ENCODE results near the gene CFAP65. TPM values are rescaled to one million over a fixed set of nuclear protein-coding genes. Genes with fewer than 3 reads are reported as not detected.

Gene CFAP65
- total RNA-seq, 1 donor from 2014 or later: 0.05 TPM

DNA sequence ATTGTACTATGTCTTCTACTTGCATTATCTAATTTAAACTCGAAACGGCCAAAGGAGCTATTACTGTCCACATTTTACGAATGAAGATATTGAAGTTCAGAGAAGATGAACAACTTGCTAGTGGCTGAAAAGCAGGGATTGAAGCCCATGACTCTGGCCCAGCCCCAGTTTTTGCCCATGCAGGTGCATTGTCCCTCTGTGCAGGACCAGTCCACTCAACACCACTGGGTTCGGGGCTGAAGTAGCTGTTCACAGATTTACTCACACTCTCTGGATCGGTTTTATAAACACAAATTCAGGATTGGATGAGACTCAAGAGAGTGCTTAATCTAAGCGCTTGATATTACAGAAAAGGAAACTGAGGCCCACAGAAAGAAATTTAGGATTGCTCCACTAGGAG lies 20.8 kb upstream of the CFAP65 start:
- ATAC-seq (no peak), DNase-seq (ENCODE audit: low spot score) (no peak)

DNA sequence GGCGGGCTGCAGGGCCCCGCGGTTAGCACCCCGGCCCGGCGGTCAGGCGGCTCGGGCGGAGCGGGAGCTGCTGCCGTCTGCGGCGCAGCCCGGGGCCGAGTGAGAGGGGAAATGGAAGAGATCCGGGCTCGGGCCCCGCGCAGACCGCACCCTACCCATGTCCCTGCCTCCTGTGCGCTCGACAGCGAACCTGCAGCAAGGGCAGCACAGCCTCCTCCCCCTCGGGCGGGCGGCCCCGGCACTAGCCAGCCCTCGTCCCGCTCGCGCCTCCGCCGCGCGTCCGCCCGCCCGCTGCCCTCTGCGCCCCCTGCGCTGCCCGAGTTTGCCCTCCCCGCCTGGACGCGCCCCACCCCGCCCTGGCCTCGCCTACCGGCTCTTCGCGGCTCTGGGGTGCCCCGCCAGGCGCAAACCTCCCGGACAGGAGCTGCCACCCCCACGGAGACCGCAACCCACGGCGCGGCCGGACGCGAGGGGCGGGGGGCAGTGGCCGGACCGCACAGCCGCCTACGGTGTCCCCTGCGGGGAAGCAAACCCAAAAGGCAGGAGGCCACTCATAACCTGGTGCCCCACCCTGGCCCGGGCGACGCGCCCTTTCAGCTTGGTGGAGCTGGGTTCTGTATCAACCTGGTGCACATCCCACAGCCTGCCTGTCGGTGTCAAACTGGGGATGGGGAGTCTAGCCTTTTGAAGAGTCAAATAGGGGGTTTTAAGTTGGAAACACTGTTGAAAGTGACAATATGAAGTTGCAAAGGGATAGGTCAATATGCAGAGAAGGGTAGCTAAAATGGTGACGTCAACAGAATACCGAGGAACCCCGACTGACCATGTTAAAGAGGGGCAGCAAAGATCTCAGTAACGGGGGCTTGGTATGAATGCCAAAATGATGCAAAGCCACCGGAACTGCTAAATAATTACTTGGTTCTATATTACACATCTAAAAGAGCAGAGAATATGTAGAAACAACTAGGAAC lies 19.8 kb upstream of the CFAP65 start, which contains the start of gene IHH:
Gene IHH, minus strand, starts transcription at position 101 of the 971 bp plus-strand sequence. CDS start 454 bp downstream, outside the sequence.
- DNase-seq (ENCODE audit: low spot score) (peak; percentile 84), ATAC-seq (peak; percentile 65)

DNA sequence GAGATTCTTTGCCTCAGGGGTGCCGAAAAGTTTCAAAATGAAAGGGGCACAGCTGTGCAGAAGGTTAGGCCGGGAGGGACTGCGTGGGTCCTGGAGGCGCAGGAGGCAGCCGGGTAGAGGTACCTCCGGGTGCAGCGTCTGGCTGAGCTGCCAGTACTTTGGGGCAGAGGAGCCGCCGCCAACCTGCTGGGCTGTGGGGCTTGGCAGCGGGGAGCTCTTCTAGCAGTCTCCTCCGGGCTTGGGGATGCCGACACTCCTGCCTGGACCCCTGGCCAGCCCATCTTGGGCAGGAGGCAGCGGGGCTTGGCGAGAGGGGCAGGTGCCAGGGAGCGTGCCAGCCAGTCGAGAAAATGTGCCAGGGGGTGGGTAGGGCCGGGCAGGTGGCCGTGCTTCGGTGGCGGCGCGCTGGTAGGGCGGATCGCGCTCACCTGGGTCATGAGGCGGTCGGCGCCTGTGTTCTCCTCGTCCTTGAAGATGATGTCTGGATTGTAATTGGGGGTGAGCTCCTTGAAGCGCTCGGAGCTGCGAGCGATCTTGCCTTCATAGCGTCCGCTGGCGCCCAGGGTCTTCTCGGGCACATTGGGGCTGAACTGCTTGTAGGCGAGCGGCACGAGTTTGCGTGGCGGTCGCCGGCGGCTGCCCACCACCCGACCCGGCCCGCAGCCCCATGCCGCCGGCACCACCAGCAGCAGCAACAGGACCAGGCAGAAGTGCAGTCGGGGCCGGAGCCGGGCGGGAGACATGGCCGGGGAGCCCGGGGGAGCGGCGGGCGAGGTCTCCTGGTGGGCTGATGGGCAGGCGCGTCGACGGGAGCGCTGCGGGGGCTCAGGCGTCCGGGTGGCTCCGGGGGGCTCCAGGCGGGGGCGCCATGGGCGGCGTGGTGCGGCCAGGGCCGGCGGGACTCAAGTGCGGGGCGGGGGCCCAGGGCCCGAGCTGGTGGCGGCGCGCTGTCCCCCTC lies 18.7 kb upstream of the CFAP65 start:
- DNase-seq (ENCODE audit: low spot score) (peak; percentile 56), ATAC-seq (peak; percentile 21)

DNA sequence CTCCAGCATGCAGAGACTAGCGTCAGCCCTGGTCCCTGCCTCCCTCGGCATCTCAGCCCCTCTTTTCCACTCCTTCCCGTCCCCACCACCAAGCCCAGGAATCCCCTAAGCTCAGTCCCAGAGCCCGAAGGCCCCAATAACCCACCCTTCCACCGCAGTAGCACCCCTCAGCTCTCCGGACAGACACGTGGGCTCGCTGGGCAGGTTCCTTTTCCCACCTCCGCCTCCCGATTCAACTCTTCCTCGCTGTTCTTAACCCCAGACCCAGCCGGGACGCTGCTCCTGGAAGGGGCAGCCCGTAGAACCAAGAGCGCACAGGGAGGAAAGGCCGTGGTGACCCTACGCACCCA lies 18.0 kb upstream of the CFAP65 start:
- DNase-seq (ENCODE audit: low spot score) (no peak), ATAC-seq (peak; percentile 10)

DNA sequence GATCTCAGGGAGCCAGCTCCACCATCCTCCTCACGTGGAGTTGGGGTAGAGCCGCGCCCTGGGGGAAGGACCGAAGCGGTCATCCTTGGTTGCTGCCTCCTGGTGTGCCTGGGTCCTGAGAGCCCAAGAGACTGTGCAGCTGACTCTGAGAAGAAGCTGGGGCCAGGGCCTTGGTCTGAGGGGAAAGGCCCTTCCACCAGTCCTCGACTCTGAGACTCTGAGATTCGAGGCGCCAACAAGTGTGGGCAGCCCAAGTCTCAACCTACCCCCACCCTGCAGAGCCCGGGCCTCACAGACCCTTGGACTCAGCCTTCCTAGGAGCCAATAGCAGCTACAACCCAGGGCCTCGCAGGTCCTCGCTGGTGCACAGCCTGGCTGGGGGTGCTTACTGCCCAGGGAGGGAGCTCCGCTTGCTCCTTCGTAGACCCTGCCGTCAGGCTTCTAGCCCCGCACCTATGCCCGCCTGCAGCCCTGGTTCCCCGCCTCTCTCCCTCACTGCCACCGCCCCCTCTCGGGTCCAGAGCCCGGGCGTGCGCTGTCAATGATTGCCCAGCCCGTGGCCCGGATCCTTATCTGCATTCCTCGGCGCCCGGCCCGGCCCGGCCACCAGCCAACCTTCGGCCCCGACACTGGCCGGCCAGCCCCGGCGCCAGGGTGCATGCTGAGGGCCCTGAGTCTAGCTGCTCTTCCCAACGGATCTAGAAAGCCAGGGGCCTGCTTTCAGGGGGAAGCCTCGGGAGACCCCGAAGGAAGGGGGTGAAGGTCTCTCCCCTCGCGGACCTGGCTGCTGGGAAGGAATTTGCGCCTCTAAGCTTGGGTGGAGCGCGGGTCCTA lies 17.4 kb upstream of the CFAP65 start:
- ATAC-seq (peak; percentile 78), DNase-seq (ENCODE audit: low spot score) (peak; percentile 95)

DNA sequence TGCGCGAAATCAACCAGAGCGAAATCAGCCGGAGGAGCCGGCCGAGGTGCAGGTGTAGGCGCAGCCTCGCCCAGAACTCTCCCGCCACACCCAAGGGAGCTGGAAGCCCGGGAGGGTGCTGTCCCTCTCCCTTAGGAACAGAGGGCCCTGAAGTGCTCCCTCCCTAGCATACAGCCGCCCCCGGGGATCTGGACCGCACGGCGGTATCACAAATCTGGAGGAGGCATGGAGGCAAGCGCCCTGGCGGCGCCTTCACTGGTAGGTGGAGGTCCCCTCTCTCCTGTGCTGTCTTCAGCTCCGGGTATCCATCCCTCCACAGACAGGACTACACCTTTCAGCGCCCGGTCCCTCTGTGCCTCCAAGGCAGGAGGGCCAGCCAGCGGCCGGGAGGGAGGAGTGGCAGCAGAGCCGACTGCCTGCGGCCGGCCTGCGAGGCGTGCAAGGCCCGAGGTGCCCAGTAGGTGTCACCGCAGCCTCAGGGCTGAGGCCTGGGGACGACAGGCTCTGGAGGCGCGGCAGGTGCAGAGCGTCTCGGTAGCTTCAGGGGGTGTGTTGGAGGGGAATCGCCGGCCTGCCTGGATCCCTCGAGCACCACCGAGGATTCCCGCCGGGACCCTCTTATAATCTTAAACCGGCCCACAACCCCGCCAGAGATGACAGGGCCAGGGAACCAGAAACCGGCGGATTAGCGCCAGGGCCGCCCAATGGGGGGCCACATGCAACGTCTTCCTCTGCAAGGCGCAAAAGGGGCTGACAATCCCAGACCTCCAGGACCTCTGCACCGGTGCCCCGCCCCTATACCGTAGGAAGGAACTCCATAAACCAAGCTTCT lies 16.6 kb upstream of the CFAP65 start:
- ATAC-seq (peak; percentile 76), DNase-seq (ENCODE audit: low spot score) (peak; percentile 87)

DNA sequence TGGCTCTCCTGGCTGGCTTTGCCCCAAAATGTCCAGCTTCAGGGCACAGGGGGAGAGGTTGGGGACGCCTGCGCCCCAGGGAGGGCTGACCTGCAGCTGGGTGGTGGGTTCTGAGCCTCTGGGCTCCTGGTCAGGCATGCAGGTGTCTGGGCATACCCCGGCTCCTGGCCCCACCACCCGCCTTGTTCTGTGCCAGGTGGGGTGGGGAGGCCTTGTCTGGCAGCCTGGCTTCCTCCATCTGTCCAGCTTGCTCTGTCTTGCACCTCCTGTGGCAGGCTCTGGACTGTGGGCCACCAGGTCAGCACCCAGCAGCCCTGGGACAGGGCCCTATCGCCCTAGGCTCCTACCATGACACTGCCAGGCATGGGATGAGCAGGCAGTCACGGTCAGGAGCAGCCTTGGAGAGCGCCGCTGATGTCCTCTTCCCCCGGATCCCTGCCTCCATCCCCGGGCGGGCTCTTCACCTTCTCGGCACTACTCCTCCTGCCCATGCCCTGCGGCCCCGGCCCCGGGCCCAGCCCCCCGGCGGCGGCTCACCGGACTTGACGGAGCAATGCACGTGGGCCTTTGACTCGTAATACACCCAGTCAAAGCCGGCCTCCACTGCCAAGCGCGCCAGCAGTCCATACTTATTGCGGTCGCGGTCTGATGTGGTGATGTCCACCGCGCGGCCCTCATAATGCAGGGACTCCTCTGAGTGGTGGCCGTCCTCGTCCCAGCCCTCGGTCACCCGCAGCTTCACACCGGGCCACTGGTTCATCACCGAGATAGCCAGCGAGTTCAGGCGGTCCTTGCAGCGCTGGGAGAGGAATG lies 15.8 kb upstream of the CFAP65 start:
- ATAC-seq (no peak), DNase-seq (ENCODE audit: low spot score) (no peak)

DNA sequence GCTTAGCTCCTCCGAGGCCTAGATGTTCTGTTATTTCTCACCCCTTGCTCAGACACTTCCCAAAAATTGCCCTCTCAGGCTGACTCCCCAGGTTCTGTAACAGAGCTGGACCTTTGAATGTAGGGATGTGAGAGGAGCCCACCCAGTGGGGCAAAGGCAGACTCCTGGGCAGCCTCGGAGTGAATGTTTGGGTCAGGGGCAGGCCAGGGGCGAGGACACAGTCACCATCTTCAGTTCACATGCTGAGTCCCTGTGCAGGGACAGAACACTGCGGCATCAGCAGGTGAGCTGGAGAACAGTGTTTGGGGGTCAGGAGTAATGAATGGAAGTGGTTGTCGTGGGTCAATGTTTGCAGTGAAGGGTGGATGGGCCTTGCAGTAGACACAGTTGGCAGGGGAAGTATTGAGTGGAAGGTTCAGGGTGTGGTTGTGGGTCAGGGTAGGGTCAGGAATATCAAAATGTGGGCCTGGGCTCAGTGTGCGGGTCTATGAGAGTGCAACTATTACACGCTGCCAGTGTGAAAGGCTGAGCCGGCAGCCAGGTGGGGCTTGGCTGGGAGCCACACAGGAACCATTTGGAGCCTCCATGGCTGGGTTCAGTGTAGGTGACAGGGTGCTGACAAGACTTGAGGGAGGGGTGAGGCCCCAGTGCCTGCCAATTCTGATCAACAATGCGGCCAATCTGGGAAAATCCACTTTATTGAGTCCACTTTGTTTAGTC lies 15.0 kb upstream of the CFAP65 start:
- no peak for ATAC-seq

DNA sequence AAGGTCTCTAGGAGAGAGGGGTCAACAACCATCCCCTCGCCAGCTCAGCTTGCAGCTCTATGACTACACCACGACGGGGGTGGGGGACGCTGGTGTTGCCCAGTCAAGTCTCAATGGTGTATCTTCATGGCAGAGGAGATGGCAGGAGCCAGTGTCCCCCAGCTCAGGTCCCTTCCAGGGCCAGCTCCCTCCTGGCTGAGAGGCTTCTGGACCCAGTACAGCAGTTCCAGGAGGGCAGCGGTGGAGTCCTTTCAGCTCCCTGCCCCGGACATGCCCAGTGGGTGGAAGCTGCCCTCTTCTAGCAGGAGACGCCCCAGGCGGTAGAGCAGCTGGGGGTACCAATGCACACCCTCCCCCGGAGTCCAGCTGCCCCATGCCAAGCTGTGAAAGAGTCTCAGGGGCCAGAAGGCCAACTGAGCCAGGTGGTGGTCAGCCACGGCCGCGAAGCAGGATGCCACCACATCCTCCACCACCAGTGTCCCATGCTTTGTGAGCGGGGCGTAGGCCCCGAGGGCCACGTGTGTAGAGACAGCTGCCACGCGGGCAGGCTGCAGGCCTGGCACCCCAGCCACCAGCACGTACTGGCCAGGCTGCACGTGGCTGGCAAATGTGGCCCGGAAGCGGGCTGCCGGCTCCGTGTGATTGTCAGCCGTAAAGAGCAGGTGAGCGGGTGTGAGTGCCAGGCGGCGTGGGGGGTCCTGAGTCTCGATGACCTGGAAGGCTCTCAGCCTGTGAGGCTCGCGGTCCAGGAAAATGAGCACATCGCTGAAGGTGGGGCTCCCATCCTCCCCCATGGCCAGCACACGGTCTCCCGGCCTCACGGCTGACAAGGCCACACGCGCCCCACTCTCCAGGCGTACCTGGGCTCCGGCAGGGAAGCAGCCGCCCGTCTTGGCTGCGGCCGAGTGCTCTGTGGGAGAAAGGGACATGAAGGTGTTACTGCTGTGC lies 13.9 kb upstream of the CFAP65 start:
- ATAC-seq: no peak
- DNase-seq (ENCODE audit: low spot score): no peak

More for the DNA sequence above, 15.0 kb upstream of the CFAP65 start:
- DNase-seq (ENCODE audit: low spot score): no peak

DNA sequence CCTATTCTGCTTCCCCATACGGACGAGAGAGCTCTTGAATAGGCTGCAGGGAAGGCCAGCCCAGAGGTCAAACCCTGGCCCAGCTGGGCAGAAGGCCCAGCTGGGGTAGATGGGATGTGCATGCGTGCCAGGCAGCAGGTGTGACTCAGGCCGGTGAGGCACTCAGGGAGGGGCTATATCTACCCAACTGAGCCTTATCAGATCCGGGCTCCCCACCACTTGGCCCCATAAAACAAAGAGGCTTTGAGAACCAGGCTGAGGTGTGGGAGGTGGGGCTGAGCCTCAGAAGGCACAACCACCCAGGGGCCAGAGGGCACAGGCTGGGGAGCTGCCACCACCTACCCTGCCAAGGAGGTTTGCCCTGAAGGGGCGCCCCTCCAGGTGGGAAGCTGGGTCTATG lies 8.0 kb upstream of the CFAP65 start:
- peak; percentile 51 for ATAC-seq

DNA sequence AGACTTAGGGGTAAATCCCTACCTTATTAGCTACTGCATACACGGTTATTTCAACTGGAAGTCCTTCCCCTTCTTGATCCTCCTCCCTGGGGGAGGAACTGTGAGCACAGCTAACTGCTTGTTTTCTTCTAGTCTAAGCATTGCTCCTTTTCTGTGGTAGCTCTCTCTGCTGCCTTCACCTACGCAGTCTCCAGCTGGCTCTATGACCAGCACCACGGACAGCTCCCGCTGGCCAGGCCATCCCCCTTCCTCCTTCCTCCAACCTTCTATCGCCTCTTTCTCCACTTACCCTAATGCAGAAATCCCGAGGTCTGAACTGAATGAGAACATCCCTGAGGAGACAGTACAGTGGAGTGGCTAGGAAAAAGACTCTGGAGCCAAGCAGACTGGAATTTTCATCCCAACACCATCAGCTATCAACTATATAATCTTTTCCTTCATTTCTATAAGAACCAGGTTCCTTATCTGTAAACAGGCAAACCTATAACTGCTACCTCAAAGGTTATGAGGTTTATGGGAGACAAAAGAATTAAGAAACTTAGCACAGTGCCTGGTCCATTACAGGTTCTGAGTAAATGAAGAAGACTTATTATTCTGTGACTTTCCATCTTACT lies 4.7 kb upstream of the CFAP65 start:
- ATAC-seq (peak; percentile 74), DNase-seq (ENCODE audit: low spot score) (no peak)

More for the DNA sequence above, 8.0 kb upstream of the CFAP65 start:
- DNase-seq (ENCODE audit: low spot score): no peak

DNA sequence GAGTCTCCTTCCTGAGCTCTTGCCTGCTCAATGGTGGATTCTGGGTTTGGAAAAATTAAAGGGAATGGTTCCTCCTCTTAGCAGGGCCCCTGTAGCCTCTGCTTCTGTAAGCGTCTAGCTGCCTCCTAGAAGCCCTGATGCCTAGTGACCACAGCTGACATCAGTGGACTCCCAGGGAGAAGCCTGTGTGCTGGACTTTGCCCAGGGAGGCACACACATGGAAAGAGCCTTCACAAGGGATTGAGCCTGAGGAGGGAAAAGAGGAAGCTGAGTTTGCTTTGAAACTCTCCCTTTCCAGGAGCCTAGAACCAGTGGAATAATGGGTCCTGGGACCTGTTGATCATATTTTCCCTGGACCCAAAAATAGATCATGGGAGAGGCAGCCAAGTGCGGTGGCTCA lies 1.4 kb upstream of the CFAP65 start:
- DNase-seq (ENCODE audit: low spot score) (no peak), ATAC-seq (peak; percentile 40)

DNA sequence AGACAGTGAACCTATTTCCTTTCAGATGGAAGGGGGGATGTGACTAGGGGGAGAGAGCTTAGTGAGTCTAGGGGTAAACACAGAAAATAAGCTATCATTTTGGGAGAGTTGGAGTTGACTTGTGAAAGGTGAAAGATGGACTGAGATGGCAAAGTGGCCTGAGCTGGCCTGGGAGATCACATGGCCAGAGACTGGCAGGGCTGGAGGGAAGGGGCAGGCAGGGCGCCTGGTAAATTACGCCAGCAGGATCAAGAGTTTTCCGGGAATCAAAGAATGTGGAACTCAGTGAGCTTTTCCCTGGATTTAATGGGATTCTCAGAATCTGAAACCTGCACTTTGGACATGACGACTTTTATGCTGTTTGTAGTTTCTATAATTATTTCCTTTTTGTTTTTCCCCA lies 841 bp upstream of the CFAP65 start:
- DNase-seq (ENCODE audit: low spot score) (no peak), ATAC-seq (no peak)

DNA sequence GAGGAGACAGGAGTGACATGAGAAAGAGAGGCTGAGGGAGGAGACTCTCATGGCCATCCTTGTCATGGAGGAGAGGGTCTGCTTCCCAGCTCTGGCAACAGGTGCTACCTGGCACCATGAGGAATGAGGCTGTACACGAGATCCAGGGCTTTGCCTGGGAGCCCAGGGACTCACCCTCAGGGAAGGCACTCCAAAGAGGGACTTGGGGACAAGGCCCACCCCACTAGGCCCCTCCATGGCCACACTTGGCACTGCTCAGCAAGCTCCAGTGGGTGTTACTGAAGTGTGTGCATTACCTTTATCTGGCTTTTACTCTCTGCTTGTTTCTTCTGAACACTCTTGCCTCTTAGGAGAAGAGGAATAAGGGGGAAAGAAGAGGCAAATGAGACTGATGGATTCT lies 2.7 kb downstream of the CFAP65 start:
- no peak for ATAC-seq
- DNase-seq (ENCODE audit: low spot score): no peak

DNA sequence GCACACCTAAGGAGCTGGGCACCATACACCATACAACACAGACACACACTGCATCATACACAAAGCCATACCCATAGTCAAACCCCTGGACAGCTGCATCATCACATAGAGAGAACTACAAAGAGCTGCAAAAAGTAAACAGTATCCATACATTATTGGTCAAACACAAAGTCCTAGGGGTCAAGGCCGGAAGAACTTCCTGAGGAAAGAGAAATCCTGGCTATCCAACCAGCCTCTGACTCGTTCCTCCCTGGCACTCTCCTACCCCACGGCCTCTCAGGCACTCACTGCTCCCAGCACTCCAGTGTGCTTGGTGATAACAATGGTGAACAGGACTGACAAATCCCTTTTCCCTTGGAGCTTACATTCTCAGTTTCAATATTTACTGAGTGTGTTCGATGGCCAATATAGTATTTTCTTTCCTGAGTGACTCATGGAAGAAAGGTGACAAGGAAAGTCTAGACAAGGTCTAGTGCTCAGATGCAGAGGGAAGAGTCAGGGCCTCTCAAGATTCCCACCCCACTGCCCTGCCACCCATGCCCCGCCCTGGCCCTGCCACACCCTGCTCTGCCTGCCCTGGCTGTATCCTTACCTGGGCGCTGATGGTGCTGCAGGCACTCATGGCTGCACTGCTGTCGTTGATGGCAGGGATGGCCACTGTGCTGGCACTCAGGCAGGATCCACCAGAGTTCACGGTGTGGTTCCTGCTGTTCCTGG lies 3.4 kb downstream of the CFAP65 start:
- ATAC-seq (no peak), DNase-seq (ENCODE audit: low spot score) (no peak)

DNA sequence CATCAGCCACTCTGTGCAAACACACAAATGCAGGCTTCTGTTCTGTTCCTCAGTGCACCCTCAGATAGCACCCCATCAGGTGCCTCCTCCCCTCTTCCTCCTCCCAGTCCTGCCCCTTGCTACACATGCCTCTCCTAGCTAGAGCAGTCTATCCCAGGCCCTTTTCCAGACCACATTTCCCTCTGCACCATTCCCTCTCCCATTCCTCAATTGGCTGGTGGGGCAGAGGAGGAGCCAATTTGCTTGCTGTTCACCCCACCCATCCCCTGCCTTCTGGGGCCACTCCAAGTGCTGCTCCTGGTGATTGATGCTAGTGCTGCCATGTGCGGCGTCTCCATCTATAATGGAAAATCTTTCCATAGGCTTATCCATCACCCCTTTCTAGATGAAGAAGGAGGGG lies 5.4 kb downstream of the CFAP65 start:
- no peak for DNase-seq (ENCODE audit: low spot score)
- ATAC-seq: no peak

All from left lobe of liver (tissue), 2 donors.